Measurements from ENCODE around the gene AP4E1.

DNA sequence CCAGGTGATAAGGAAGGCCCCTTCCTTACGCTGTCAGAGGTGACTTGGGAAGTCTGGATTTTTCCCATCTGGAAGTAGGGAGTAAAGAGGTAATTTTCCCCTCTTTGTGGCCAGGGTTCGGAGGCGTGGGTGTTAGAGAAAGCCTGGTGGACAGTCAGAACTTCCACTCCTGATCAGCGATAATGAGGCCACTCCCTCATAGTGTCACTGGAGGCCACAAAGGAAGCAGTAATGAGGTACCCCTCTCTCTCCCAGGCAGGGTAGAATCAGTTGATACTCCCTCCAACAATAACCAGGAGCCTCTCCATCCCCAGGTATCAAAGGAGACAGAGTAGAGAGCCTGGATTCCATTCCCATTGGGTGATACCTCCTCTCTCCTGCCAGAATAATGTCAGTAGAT is 30.0 kb downstream of the AP4E1 start:
- TF ChIP-seq EP300 (IDR thresholded peaks at IDR 0.05) = no peak
- TF ChIP-seq CTCF (IDR thresholded peaks at IDR 0.05) = no peak

Measured in esophagus muscularis mucosa (tissue), 3 donors.